A549 treated with GW870086 at 1 μM for 4 hours (cell line): Measurements from ENCODE around the gene CLEC4E. TPM values are rescaled to one million over a fixed set of nuclear protein-coding genes. Genes with fewer than 3 reads are reported as not detected.

ENCODE experiments used
- total RNA-seq: library from RNA; stranded (reverse); fragments of 200-300 nt; extraction: Qiagen RNA extraction; gene quantifications from 5 replicates; pipeline ENCODE4 v1.2.3, GENCODE V29; 2022; ENCODE audit warnings: low read depth

The CLEC4E gene, protein sequence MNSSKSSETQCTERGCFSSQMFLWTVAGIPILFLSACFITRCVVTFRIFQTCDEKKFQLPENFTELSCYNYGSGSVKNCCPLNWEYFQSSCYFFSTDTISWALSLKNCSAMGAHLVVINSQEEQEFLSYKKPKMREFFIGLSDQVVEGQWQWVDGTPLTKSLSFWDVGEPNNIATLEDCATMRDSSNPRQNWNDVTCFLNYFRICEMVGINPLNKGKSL
- 0.29 to 0.59 TPM (median 0.43 TPM) in 5 replicates for total RNA-seq

DNA sequence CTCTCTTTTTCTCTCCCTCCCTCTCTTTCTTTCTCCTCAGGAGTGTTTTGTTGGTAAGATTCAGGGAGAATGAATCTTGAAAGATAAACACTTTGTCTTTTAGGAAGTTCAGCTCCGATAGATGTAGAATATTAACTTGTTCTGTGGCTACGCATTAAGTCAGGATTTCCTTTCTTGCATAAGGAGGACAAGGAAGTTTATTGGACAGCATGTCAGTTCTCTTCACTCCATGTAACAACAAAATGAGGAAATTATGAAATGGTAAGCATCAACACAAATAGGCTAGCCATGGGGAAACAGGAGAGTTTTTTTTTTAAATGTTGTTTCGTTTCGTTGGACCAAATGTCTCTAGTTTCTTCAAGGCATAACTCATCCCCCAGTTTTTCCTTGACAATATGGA lies at the start of gene CLEC4E:
Gene CLEC4E, minus strand, starts transcription at position 75 of the 400 bp plus-strand sequence. CDS start 108 bp downstream, outside the sequence.

DNA sequence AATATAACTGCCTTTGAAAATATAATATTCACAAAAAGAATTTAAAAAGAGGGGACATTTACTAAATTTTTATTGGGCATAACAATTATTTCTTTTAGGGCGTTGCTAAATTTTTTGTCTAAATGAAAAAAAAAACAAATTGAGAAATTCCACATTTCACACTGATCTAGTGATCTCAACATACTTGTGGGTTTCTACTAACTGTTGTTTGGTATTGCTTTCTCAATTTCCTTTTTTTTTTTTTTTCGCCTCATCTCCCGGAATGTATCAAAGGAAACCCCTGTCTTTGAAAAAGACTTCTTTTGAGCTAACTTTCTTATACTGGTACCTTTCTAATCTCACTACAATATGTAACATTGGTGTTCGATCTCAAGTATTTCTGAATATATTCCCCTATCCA lies 27.4 kb downstream of the CLEC4E start, which contains the start of gene CLEC4D:
Gene CLEC4D, plus strand, starts transcription at position 248 of the 400 bp plus-strand sequence. CDS start 230 bp downstream, outside the sequence.

Other genes with a start within 250 kb of the CLEC4E start
- not detected in 5 replicates for gene CLEC6A, start 84.9 kb downstream of the CLEC4E start, total RNA-seq
- gene CLEC4D, start 27.4 kb downstream of the CLEC4E start, total RNA-seq = not detected in 5 replicates
- 0.13 to 0.34 TPM (median 0.23 TPM) in 4 of 5 replicates, not detected in the other for gene AICDA, start 72.0 kb upstream of the CLEC4E start, total RNA-seq
- 0.06 to 0.14 TPM (median 0.10 TPM) in 3 of 5 replicates, not detected in the others for gene MFAP5, start 121.9 kb upstream of the CLEC4E start, total RNA-seq
- gene RIMKLB, start 157.1 kb upstream of the CLEC4E start, total RNA-seq = 13.7 to 19.2 TPM (median 17.4 TPM) in 5 replicates